Suppressor macrophage treated with lipopolysaccharide for 4 hours (primary cell): ENCODE results near the gene FXR1.

ENCODE experiments used
- DNase-seq: peaks from one replicate; pipeline ENCODE4 v3.0.0-alpha.2; 2020

The FXR1 gene

GRCh38 chr3:181009225-181009624 lies 96.8 kb downstream of the FXR1 start:
- DNase-seq: no peak

DNA sequence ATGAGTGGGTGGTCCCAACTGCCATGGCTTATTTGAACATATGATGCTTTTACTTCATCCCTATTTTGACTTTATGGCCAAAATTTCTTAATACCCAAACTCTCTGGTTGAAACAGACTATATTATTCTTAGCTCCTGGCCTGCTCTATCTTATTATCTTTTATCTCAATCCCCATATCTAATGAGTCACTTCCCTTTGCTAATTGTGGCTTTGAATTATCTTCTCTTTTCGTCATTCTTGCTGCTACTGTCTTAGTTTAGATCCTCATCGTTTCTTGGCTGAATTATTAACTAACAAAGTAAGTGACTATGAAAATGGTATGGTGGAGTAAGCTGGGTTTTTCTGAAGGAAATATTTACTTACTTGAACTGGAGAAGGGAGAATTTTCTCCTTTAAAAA lies 105.2 kb downstream of the FXR1 start:
- DNase-seq: no peak

GRCh38 chr3:181025204-181025603 lies 112.7 kb downstream of the FXR1 start:
- DNase-seq: no peak

GRCh38 chr3:181030948-181031347 lies 118.5 kb downstream of the FXR1 start:
- DNase-seq: no peak
